H1 (cell line): Measurements from ENCODE around the gene GDPD4.

Source experiments
- ASH2L ChIP-seq: fragments of 200-600, 300-600 bp; sonication (generic); IDR thresholded peaks from one replicate; pipeline ENCODE4 v1.7.1; 2017; ENCODE audit warnings: low read length
- EP300 ChIP-seq, 2 experiments: IDR thresholded peaks; 1 replicate in 1 of 2; 2 replicates in 1 of 2; pipeline ENCODE4 v1.6.1; 2011 to 2012; ENCODE audit warnings: low read depth in 2 of 2, low read length in 2 of 2, mild to moderate bottlenecking in 2 of 2, borderline replicate concordance in 1 of 2, inconsistent platforms in 1 of 2, moderate library complexity in 1 of 2
- SIN3A ChIP-seq, 2 experiments: IDR thresholded peaks in 1 of 2; conservative IDR thresholded peaks in 1 of 2; 2 replicates each; pipeline ENCODE4 v1.6.1; 2011 to 2012; ENCODE audit warnings: low read length in 2 of 2, improper control_type of control experiment in 1 of 2, low read depth in 1 of 2, mild to moderate bottlenecking in 1 of 2
- TF ChIP-seq, protein P1 (sequence below), 3 experiments: IDR thresholded peaks; 1 replicate in 2 of 3; 2 replicates in 1 of 3; pipeline versions ENCODE4 v1.5.1 to v1.6.1; 2011; ENCODE audit warnings: low read length in 3 of 3, mild to moderate bottlenecking in 3 of 3, inconsistent platforms in 2 of 3, low read depth in 1 of 3, moderate library complexity in 1 of 3; ENCODE audit not compliant: insufficient read depth in 1 of 3; ENCODE audit errors: control extremely low read depth in 1 of 3

DNA sequence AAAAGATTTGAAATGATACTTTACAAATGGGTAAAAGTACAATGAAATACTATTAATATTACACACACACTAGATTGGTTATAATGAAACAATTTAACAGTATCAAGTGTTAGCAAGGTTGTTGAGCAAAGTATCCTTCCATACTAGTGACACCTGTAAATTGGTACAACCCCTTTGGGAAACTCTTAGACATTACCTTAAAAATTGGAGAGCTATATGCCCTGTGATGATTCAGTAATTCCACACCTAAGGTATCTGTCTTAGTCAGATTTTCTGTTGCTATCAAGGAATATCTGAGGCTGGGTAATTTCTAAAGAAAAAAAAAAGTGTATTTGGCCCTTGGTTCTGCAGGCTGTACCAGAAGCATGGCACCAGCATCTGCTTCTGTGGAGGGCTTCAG, 7.4 kb upstream of the GDPD4 start:
- TF ChIP-seq SIN3A (conservative IDR thresholded peaks at IDR 0.05 in 1 of 2, IDR thresholded peaks at IDR 0.05 in 1 of 2; ENCODE audit: low read depth in 1 of 2, low read length in 2 of 2) (no peak), EP300 (IDR thresholded peaks at IDR 0.05; ENCODE audit: borderline replicate concordance in 1 of 2, low read depth in 2 of 2, low read length in 2 of 2) (no peak), ASH2L (no peak)
- TF ChIP-seq, protein P1, sequence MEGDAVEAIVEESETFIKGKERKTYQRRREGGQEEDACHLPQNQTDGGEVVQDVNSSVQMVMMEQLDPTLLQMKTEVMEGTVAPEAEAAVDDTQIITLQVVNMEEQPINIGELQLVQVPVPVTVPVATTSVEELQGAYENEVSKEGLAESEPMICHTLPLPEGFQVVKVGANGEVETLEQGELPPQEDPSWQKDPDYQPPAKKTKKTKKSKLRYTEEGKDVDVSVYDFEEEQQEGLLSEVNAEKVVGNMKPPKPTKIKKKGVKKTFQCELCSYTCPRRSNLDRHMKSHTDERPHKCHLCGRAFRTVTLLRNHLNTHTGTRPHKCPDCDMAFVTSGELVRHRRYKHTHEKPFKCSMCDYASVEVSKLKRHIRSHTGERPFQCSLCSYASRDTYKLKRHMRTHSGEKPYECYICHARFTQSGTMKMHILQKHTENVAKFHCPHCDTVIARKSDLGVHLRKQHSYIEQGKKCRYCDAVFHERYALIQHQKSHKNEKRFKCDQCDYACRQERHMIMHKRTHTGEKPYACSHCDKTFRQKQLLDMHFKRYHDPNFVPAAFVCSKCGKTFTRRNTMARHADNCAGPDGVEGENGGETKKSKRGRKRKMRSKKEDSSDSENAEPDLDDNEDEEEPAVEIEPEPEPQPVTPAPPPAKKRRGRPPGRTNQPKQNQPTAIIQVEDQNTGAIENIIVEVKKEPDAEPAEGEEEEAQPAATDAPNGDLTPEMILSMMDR (IDR thresholded peaks at IDR 0.05; ENCODE audit: control extremely low read depth in 1 of 3, insufficient read depth in 1 of 3, low read depth in 1 of 3, low read length in 3 of 3): no peak
